ENCODE data around the gene FAM13C.

FAM13C gene

GRCh38 chr10:59315465-59315864 is 46.9 kb downstream of the FAM13C start:
- DNase-seq (ENCODE audit: low spot score), result no peak

GRCh38 chr10:59314268-59314667 is 48.1 kb downstream of the FAM13C start:
- DNase-seq (ENCODE audit: low spot score), result no peak

GRCh38 chr10:59312247-59312646 is 50.1 kb downstream of the FAM13C start:
- no peak for DNase-seq (ENCODE audit: low spot score)

GRCh38 chr10:59311025-59311424 is 51.3 kb downstream of the FAM13C start:
- no peak for DNase-seq (ENCODE audit: low spot score)

DNA sequence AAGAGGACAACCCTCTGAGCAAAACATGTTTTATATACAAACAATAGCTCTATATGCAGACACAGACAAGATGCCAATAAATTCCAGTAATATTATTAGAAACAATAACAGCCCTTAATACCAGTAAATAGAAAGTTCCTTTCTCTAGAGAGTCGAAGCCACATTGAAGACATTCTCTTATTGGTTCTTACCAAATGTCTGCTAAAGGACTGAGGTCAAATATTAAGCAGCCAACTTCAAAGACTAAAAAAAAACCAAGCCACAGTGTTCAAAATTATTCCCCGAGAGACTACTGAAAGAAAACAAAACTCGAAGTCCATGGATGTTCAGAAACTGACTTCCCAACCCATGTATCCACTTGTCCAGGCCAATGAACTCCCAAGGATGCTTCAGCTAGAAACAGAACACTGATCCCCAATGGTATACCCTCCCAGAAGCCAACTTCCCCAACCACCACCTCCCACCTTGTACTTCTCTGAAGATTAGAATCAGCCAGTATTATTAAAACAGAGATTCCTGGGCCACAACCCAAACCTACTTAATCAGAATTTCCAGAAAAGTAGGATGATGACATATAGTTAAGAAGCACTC is 51.9 kb downstream of the FAM13C start:
- DNase-seq (ENCODE audit: low spot score), result no peak

- DNase-seq (ENCODE audit: low spot score), result no peak
Measured at GRCh38 chr10:59304521-59305097, 57.7 kb downstream of the FAM13C start.

- DNase-seq (ENCODE audit: low spot score), result peak; percentile 68
Measured at GRCh38 chr10:59303018-59303417, 59.3 kb downstream of the FAM13C start.

- DNase-seq (ENCODE audit: low spot score), result no peak
Measured at GRCh38 chr10:59302381-59302780, 60.0 kb downstream of the FAM13C start.

- no peak for DNase-seq (ENCODE audit: low spot score)
Measured at GRCh38 chr10:59301067-59301754, 61.1 kb downstream of the FAM13C start.

- DNase-seq (ENCODE audit: low spot score), result no peak
Measured at GRCh38 chr10:59300386-59300785, 62.0 kb downstream of the FAM13C start.

DNA sequence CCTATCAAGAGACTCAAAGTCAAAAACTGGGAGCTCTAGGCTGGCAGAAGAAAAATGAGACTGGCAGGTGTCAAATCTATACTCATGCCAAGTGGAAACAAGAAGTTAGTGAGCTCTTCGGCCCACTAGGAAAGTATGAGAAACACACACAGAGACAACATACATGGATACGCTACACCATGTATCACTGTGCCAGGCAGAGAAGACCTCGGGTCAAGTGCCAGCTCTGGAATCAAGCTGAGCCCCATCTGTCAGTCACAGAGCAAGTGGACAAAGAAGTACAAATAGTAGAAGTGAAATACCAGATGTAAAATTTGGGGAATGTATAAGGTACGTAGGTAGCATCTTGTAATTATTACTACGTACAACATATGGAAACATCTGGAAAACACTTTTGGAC is 62.4 kb downstream of the FAM13C start:
- DNase-seq (ENCODE audit: low spot score), result no peak

DNA sequence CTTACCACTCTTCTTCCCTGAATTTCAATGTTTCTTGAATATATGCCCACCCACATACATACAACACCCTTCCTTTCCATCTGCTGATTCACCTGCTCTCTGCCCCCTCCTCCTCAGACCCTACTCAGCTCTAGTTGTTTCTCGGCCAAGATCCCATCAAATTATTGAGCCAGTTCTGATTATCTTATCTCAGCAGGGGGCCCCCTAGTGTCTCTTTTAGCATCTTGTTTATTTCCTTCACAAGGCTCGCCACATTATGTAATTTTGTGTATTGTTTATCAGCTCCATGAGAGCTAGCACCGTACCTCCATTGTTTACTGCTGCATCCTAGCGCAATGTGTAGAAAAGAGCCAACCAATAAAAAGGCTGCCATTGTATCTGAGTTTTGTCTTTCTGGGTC is 71.9 kb downstream of the FAM13C start:
- peak; percentile 55 for DNase-seq (ENCODE audit: low spot score)

DNA sequence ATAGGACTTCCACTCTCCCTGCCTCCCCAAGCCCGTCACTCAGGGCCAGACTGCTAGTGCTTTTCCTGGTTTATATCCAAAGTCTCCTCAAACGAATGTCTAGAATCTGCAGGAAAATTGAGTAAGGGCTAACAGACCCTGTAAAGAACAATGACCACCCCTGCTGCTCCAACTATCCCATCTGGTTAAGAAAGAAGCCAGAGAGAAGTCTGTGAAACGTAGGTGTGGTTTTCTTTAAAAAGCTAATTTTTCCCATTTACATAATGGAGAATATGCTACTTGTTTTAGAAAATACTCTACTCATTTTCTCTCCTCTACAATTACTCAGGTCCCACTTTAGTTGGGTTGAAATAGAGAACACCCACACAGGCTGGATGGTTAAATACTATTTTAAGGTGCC is 72.5 kb downstream of the FAM13C start:
- no peak for DNase-seq (ENCODE audit: low spot score)

DNA sequence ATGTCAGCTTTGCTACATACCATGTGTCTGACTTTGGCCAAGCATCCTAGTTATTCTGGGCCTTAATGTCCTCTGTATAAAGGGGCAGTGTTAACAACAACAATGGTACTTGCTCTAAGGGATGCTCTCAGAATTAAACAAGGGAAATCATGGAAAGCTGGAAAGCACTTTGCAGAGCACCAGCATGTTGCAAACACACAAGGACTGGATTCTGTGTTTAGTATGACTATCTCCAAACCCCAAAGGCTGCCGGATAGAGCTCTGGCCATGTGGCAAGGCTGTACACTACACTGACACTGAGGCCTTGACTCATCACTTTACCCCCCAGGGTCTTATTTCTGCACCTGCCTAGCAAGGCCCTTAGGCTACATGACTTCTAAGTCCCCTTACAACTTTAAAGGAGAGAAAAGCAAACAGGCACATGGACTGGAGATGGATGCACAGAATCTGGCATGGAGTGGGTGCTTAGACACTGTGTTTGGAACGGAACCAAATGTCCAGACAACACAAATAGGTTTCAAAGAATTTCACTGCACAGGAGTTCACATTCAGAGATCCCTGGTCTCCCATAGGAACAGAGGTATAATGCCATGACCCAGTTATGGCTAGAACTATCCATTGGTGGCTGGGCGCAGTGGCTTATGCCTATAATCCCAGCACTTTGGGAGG is 74.6 kb downstream of the FAM13C start:
- DNase-seq (ENCODE audit: low spot score), result no peak

DNA sequence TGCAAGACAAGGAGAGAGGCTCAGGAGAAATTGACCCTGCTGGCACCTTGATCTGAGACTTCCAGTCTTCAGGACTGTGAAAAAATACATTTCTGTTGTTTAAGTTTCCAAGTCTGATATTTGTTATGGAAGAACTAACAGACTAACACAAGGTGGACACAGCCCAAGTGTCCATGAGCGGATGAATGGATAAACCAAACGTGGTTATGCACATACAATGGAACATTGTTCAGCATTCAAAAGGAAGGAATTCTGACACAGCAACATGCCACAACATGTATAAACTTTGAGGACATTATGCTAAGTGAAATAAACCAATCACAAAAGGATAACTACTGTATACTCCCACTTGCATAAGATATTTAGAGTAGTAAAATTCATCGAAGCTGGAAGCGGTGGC is 76.5 kb downstream of the FAM13C start:
- no peak for DNase-seq (ENCODE audit: low spot score)

DNA sequence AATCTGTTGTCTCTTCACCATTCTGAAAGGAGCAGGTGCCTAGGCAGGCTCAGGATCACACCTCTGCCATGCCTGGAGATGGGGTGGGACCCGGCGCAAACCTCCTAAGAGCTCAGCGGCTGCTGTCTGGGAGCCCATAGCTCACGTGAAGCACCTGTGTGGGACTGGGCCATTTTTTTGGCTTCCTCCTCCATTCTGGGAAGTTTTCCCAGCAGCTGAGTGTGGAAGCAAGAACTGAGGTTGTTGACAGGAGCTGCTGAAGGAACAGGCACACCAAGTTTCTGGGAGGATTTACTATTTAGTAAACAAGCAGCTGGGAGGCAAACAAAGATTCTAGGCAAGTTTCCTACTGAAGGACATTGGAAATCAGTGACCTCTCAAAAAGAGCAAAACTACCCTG is 77.3 kb downstream of the FAM13C start:
- DNase-seq (ENCODE audit: low spot score), result no peak

DNA sequence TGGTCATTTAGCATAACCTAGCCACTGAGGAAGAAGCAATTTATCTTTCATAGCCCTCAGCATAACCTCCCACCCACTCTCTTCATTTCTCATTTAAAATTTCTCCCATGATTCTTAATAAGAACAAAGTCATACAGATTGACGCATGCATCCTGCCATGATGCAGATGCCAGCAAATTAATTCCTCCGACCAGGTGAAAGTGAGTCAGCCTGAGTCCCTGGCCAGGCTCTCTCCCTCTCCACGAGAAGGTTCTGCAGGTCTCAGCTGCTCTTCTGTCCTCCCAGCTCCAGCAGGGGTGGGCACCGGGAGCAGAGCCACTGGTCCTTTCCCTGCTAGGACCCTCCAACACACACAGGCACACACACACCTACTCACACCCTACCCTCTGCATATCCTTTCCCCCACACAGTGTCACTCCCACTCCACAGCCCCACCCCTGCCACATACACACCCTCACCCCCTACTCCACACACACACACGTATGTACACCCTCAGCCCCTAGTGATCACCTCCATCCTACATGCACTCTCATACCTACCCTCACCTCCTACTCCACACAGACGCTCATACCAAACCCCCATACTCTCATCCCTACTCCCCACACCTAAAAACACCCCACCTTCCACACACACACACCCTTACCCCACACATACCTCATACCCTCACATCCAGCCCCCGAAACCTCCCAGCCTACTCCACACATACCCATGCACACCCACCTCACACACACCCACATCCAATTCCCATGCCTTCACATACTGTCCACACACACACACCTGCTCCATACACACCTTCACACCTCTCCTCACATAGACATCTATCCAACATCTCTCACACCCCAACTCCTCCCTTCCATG is 78.0 kb downstream of the FAM13C start:
- DNase-seq (ENCODE audit: low spot score), result no peak

DNA sequence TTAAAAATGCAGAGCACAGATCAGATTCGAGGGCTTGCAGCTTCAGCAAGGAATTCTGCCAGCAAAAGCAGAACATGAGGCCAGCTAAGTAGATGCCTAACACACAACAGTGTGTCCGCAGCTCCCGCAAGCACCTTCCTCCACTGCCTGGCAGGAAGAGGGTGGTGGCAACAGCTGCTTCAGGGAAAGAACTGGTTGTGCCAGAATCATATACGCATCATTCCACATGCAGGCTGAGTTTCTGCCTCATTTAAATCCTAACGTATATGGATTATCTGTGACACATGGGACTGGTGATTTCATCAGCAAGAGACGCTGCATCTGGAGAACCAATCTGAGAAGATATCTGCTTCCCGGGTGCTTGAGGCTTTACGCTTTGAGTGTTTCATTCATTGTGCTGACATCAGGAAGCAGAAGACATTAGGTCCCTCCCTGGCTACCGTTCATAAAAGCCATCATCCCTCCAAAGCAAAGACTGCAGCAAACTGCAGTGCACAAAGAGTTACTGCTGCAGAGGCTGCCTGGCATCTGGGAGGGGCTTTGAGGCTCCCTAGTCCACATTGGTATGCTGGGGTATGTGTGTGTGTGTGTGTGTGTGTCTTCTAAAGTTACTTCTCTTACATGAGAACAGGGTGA is 78.8 kb downstream of the FAM13C start:
- DNase-seq (ENCODE audit: low spot score), result no peak

DNA sequence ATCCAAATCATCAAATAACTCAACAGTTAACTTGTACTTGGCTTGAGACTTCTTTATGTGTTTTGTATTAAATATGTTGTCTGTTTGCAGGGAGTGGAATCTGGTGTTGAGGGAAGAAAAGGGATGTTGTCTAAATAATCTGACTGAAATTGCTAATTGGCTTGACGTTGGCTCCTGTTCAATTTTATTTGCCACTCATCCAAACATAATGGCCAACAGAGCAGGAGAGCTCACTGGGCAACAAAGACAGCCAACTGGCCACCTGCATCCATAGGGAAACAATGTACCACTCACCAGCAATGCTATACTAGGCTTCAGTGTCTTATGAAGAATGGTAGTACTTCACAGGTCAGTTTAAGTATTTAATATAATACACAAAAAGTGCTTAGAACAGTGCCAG is 80.5 kb downstream of the FAM13C start:
- no peak for DNase-seq (ENCODE audit: low spot score)

- no peak for DNase-seq (ENCODE audit: low spot score)
Measured at GRCh38 chr10:59279991-59280505, 82.3 kb downstream of the FAM13C start.

GRCh38 chr10:59279476-59279875 is 82.9 kb downstream of the FAM13C start:
- no peak for DNase-seq (ENCODE audit: low spot score)

DNA sequence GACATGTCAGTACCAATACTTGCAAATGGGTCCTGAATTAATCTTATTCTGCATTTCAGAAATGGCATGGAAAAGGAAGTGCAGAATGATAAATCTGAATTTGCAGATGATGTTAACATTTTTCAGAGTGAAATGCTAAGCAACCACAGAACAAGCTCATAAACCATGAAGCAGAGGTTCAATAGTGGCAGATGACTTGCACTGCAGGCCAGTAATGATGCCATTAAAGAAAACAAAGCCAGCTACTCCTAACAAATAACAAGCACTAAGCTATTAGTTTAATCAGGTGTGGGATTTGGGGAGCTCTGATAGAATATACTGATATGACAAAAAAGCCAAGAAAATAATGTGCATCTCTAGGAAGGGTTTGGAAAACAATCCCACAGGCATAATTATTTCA is 85.4 kb downstream of the FAM13C start:
- no peak for DNase-seq (ENCODE audit: low spot score)
